Stimulated activated CD4-positive, alpha-beta T cell treated with anti-CD3 and anti-CD28 coated beads, Interleukin-1b, Interleukin-23, amount 100 ng/mL, for 1 hour (primary cell): ENCODE measurements around the gene SF1.
"Not testable (repeated sequence)": the region's sequence is repeated elsewhere in the genome, so short reads cannot be mapped to it uniquely, and the experiment has no call there.

Experiments
- DNase-seq, 2 donors: peaks; one replicate each; pipeline ENCODE4 v3.0.0-alpha.2; 2020; ENCODE audit warnings: low read depth in 2 of 2

The SF1 gene, protein sequence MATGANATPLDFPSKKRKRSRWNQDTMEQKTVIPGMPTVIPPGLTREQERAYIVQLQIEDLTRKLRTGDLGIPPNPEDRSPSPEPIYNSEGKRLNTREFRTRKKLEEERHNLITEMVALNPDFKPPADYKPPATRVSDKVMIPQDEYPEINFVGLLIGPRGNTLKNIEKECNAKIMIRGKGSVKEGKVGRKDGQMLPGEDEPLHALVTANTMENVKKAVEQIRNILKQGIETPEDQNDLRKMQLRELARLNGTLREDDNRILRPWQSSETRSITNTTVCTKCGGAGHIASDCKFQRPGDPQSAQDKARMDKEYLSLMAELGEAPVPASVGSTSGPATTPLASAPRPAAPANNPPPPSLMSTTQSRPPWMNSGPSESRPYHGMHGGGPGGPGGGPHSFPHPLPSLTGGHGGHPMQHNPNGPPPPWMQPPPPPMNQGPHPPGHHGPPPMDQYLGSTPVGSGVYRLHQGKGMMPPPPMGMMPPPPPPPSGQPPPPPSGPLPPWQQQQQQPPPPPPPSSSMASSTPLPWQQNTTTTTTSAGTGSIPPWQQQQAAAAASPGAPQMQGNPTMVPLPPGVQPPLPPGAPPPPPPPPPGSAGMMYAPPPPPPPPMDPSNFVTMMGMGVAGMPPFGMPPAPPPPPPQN

DNA sequence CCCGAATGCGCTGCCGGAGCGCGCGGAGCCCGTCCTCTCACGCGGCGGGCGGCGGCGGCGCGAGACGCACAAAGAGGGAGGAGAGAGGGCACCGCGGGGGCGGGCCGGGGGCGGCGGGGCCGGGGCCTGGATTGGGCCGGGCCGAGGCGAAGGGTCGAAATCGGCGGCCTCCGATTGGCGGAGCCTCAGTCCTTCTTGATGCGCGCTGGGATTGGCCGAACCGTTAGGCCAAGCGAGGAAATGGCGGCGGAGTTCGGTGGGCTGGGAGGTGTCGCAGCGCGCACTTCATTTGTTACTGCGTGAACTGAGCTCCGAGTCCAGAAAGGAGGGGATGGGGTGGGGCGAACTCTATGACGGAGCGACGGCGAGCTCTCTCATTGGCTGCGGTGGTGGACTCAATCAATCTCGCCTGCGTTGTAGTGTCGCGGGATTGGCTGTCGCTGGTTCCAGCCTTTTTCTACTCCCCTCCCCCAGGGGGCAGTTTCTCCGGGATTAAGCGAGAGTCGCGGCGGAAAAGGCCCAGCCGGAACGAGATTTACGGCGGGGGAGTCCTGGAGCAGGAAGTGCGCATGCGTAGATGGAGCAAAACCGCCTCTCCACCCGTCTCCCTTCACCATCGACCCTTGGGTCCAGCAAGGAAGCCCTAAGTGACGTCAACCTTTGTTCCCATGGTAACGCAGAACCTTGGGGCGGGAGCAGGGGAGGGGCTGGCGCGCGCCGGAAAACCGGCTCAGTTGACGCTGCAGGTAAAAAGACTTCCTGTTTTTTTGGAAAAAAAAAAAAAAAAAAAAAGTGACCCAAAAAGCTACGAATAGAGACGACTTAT is at the start of gene SF1:
TSS of gene SF1 (minus strand) at position 70 of the 826 bp plus-strand sequence. CDS start 150 bp downstream, outside the sequence.
- DNase-seq: peak; percentile 94 to 99

DNA sequence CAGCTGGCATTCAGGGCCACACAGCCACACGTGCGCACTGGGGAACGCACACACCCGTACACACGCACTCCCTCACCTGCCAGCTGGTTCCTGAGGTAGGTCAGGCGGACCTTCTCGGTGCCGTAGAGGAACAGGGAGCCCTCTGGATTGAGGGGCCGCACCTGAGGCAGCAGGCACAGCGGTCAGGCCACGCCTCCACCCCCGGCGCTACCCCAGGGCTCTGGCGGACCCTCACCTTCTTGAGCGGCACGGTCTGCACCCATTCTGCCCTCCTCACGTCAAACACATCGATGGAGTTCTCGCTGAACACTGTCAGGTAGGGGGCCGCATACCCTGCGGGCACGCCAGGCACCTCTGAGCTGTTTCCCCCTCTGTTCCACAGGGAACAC is 49.1 kb upstream of the SF1 start:
- no peak for DNase-seq

DNA sequence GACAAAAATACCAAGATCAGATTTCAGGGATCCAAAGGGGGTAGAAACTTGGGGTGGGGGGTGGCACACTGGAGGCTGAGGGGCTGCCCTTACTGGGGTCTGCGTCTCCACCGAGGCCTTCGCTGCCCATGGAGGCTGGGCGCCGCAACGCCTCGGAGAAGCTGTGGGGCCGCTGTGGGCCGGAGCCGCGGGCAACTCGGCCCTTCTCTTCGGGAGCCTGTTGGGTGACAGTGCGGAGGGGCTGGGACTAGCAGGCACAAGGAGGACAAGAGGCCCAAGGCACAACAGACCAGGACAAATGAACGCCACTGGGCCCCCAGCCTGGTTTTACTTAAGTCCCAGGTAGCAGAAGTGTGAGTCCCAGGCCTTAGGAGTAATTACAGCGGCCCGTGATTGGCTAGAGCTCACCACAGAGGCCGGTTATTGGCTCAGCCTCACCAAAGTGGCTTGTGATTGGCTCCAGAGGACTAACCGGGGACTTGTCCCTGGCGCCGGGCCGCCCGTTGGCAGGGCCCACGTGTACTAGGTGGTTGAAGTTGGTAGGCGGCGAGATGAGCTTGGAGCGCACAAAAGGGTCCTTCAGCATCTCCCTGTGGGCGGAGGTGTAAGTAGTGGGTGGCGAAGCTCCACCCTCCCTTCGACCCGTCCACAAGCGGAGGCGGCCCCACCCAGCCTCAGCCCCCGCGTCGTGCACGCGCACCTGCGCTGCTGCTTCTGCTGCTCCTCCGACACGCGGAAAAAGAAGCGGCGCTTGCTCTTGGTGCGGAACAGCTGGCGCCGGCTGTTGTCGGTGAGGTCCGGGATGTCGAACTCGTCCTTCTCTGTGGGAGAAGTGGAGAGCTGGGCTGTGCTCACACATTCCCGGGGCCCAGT is 48.5 kb upstream of the SF1 start:
- no peak for DNase-seq

DNA sequence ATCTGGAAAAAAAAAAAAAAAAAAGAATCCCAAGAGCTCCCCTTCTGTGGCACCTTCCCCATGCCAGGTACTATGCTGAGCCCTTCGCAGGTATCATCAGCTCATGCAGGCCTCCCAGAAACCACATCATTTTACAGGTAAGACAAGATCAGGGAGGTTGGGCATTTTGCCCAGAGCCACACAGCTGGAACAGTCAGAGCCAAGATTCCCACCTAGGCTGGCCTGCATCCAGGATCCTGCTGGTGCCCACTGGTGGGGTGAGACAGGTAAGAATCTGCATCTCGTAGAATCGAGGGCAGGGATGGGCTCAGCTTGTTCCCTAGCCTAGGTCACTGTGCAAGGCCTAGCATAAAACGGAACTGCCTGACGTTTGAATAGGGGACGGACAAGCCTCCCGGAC is 47.7 kb upstream of the SF1 start:
- no peak for DNase-seq

DNA sequence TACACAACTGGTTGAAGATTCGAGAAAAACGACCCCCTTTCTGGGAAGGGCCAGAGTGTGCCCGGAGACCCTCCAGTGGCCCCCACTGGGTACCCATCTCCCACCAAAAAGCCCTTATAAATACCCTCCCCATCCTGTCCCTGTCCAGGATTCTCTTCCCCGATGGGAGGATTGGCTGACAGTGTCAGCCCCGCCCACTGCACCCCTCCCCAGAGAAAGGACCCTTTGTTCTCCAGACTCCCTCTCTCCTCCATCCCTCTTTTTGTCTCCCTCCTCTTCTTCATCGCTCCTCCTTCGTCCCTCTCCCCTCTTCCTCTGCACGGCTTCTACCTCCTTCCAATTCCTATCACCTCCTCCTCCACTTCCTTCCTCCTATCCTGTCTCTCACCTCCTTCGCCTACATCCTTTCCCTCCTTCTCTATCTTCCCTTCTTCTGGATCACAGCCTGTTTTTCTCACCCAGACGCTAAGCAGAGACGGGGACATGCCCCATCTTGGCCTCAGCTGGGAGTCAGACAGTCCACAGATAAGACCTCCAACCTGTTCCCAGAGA is 45.3 kb upstream of the SF1 start:
- DNase-seq: no peak

DNA sequence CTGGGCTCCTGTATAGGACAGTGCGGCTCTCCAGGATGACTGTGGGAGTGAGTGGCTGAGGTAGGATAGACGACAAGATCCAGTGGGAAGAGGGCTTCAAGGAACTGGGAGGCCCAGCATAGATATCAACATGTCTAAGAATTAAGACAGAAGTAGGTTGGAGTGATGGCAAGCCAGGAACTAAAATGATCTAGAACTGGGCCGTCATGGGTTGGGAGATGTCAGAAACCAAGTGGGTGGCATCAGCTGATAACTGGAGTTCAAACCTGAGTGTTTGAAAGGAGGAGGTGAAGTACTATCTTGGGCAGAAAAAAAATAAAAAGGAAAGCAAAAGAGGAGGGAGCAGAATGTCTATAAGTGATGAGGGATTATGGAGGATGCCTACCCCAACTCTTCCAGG is 39.1 kb upstream of the SF1 start:
- DNase-seq: no peak

DNA sequence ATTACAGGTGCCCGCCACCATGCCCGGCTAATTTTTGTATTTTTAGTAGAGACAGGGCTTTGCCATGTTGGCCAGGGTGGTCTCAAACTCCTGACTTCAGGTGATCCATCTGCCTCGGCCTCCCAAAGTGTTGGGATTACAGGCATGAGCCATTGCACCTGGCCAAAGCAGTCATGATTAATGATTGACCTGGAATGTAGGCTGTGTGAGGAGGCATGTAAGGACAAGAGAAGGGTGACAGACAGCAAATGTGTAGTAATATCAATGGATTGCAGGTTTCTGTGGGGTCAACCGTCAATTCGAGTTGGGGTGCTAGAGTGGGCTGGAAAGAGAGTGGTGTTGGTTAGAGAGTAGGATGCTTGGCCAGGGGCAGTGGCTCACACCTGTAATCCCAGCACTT is 37.1 kb upstream of the SF1 start:
- not testable (repeated sequence) for DNase-seq

DNA sequence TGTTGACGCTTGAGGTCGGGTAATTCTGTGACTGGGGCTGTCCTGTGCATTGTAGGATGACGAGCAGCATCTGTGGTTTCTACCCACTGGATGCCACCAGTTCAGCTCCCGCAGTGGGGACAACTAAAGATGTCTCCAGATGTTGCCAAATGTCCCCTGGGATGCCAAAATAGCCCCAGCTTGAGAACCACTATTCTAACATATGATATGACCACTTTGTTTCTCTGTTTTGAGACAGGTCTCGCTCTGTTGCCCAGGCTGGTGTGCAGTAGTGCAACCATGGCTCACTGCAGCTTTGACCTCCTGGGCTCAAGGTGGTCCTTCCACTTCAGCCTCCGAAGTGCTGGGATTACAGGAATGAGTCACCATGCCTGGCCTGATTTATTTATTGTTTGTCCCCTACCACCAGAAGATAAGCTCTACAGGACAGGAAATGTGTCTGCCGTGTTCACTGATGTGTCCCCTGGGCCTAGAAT is 36.4 kb upstream of the SF1 start:
- no peak for DNase-seq

DNA sequence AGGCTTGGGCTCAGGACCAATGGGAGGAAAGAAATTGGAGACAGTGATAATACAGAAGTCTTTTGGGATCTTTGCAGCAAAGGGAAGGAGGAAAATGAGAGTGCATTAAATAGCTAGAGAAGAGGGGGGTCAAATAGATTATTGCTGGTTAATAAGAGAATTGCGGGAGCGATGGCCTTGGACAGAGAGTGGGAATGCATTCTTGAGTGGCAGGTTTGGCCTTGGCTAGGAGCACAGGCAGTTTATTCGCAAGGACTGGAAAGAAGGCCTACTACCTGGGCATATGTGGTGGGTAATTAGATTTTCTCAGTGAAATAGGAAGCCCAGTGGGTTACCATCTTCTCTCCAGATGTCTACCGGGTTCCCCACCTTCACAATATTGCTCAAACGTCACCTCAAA is 35.5 kb upstream of the SF1 start:
- DNase-seq: no peak

DNA sequence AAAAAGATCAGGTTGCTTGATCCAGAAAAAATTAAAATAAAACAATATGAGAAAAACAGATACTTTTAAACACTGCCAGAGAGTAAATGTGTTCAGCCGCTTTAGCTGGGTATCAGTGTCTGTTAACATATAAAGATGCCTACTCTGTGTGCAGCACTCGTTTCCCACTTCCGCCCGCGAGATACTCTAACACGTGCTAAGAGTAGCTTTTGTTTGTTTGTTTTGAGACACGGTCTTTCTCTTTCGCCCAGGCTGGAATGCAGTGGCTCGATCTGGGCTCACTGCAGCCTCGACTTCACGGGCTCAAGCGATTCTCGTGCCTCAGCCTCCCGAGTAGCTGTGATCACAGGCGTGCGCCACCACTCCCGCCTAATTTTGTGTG is 32.5 kb upstream of the SF1 start:
- no peak for DNase-seq

DNA sequence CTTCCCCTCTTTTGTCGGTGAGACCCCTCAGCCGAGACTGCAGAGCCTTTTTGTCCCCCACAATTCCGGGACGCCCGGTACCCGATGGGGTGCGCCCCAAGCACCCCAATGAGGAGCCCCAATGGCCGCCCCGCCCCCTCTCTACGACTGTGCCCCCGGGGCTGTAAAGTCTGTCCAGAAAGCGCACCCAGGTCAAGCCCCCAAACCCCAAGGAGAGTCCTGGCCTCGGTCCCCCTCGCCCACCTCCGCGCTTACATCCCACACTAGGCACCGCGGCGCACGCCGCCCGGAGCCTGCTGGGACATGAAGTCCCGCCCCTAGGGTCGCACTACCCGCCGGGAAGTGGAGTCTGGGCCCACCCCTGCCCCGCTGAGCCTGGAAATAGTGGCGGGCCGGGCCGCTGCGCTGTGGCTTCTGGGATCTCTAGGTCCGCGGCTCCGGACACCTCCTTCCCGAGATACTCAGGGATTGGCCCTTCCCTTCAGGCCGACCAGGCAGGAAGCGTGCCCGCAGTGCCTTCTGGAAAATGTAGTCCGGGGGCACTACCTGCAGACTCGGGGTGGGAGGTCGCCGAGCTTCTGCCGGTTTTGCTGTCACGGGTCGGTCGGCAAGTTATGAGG is 32.0 kb upstream of the SF1 start, which contains the start of gene MEN1:
TSS of gene MEN1 (minus strand) at position 281 of the 620 bp plus-strand sequence. CDS start 442 bp downstream, outside the sequence.
- DNase-seq: peak; percentile 25 to 56

DNA sequence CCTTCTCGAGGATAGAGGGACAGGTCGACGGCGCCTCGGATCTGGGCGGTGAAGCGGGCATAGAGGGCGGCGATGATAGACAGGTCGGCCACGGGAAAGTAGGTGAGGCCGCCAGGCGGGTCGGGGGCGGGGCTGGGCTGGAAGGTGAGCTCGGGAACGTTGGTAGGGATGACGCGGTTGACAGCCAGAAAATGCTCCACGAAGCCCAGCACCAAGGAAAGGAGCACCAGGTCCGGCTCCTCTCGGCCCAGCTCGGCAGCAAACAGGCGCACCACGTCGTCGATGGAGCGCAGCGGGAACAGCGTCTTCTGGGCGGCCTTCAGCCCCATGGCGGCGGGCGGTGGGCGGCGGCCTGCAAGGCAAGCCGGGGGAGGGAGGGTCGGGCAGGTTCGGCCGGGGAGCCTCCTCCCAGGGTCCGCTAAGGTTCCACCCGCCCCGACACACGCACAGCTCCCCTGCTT is 31.5 kb upstream of the SF1 start:
- no peak for DNase-seq

DNA sequence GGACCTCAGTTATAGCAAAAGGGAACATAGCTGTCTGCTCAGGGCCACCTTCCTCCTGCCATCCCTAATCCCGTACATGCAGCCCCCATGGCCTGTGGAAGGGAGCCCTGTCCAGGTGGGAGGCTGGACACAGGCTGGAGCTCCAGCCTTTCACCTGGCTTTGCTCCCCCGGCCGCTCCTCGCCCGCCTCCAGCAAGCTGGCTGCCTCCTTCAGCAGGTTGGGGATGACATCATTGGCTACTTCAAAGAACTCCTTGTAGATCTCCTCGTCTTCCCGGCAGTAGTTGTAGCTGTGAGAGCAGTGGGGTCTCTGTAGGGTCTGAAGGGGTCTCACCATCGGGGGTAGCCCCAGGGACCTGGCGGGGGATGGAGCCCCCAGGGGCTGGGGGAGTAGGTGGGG is 27.1 kb upstream of the SF1 start:
- DNase-seq: no peak

DNA sequence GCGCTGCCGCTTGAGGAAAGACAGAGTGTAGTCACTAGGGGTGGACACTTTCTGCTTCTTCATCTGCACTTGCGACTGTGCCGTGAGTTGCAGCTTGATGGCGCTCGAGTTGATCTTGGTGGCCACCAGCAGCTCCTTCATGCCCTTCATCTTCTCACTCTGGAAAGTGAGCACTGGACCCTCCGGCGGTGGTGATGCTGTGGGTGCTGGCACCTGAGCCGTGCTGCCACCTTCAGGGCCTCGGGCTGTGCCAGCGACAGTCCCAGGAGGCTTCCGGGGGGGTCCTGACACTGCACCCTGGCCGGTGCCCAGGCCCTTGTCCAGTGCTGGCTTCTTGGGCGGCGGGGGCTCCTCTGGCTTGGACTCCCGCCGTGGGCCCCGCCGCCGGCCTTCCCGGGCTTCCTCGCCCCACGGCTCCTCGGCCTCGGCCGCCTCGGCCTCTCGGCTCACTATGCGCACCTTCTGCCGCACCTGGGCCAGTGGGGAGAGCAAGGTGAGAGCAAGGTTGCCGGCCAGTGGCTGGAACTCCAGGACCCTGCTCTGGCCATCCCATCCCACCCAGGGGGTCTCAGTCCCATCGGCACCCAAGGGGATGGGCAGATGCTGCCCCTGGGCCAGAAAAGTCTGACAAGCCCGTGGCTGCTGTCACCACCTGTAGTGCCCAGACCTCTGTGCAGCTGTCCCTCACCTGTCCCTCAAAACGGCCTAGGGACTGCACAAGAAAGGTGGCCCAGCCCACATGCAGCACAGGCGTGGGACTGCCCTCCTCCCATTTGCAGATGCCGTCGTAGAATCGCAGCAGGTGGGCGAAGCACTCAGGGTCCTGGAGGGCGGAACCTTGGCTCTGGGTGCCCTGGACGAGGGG is 26.2 kb upstream of the SF1 start:
- DNase-seq: no peak

DNA sequence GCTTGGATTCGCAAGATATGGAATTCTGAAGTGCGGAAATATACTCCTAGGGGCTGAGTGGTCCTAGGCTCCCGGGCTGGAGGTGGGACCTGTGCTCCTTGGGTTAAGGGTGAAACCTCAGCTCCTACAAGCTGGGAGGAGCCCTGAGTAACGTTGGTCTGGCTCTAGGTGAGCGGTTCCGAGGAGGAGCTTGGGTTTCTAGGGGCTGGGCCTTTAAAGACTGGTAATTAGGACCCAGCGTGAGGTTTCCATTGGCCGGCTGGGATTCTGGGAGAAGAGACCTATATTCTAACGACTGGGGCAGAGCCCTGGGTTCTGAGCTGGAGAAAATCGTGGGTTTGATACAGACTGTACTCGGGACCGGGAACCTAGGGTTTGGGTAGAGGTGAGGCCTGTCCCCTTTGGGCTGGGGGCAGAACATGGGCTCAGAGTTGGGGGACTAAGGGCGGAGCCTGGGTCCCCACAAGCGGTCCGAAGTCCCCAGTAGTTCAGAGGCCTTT is 25.6 kb upstream of the SF1 start:
- DNase-seq: no peak

DNA sequence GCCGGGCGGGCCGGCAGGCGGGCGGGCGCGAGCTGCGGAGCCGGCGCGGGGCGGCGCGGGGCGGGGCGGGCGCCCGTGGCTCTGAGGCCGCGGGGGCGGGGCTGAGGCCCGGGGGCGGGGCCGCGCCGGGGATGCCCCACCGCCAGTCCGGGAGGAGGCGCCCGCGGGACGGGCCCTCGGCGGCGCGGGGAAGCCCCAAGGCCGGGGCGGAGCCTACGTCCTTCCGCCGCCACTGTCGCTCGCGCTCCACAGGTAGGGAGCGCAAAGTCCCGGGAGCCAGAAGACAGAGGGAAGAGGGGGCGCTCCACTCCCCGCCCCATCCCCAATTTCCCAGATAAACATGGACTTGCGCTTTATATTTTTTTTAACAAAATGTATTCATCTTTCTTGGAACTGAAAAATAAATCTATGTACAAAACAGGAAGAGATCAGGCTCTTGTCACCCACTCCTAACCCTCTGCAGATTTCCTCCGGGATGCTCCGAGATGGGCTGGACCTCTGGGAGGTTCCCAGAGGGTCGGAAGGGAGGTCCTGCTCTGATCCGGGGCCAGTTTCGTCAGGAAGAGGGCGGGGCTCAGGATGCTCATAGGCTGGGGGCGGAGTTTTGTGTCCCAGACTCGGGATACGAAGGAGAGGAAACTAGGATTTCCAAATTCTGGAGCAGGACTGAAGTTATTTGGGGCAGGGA is 25.0 kb upstream of the SF1 start, which contains the start of gene MAP4K2:
TSS of gene MAP4K2 (minus strand) at position 57 of the 688 bp plus-strand sequence. CDS start 65 bp downstream, outside the sequence.
- DNase-seq: peak; percentile 73 to 83

DNA sequence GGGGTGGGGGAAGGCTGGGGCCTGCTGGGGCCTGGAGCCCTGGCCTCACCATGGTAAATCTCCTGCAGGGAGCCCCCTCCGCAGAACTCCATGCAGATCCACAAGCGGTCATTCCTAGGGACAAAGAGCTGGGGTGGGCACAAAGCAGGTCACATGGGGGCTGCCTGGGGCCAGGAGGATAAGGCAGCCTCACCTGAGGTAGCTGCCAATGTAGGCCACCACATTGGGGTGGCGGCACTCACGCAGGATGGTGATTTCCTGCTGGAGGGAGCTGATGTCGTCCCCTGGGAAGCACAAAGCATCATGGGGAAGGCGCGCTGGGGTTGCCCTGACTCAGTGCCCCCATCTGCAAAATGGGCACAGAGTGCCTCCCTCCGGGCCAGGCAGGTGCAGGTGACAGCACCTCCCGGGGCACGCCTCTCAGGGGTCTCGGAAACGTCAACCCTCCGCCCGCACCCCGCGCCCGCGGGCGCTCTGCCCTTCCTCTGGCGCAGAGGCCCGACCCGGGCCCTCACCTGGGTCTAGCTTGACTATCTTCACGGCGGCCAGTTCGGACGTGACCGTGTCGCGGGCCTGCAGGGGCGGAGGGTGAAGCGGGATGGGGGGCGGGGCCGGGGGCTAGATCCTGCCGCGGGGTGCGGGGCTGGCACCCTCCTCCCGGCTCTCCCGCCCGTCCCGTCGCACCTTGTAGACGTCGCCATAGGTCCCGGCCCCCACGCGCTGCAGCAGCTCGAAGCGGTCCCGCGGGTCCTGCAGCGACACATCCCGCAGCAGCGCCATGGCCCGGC is 24.2 kb upstream of the SF1 start:
- no peak for DNase-seq
